ENCODE data around the gene ZNF181. TPM values are rescaled to one million over a fixed set of nuclear protein-coding genes. Genes with fewer than 3 reads are reported as not detected.
A peak's percentile ranks its signal among the peaks of the same experiment; 100 is the strongest.

ZNF181 gene
- polyA plus RNA-seq, 1 donor (not counting 4 experiments of a cell fraction or from before 2014, with no cell fraction given) = 4.0 TPM

- H3K4me3 ChIP-seq (ENCODE audit: control insufficient read depth in 2 of 3, extremely low read depth in 1 of 3, insufficient read depth in 2 of 3, low read depth in 1 of 3, low read length in 3 of 3) = peak within 1 kb of the TSS; percentile 69 to 80 (median 75)
- dilution Hi-C loops (cut with MboI; ENCODE audit: extremely low pct_ligation_motif_present, low sequenced_read_pairs) = no loop called here
- no peaks in the 10 kb centered on the region for H4K20me1 ChIP-seq (ENCODE audit: control insufficient read depth, extremely low read depth, insufficient read depth, low read length)
- H3K79me2 ChIP-seq (ENCODE audit: control insufficient read depth, insufficient read depth, low read length) = no peaks in the 10 kb centered on the region
- no peaks in the 10 kb centered on the region for H3K4me1 ChIP-seq (ENCODE audit: control insufficient read depth, extremely low read depth, insufficient read depth, low read length)
- peak within 1 kb of the TSS; percentile 53 for H3K4me2 ChIP-seq (ENCODE audit: control insufficient read depth, extremely low read depth, insufficient read depth, low read depth, low read length)
- no peaks in the 10 kb centered on the region for H3K9me3 ChIP-seq (ENCODE audit: control insufficient read depth, low read depth, low read length)
- H2AFZ ChIP-seq (ENCODE audit: control insufficient read depth, low read length) = peak within 1 kb of the TSS; percentile 91
- H3K36me3 ChIP-seq (ENCODE audit: control insufficient read depth in 2 of 2, extremely low read depth in 1 of 2, insufficient read depth in 2 of 2, low read length in 2 of 2) = no peaks in the 10 kb centered on the region
- no peak for TF ChIP-seq EZH2 (IDR thresholded peaks at IDR 0.05; ENCODE audit: low read length)
- H3K9ac ChIP-seq (ENCODE audit: control insufficient read depth, extremely low read depth, insufficient read depth, low read length) = peak within 1 kb of the TSS; percentile 69
- FAIRE-seq (peak; percentile 76), DNase-seq (ENCODE audit: low read depth, low spot score) (peak; percentile 45)
- no peaks in the 10 kb centered on the region for H3K27me3 ChIP-seq (ENCODE audit: control insufficient read depth, extremely low read depth, insufficient read depth, low read length)
- no peaks in the 10 kb centered on the region for H3K9me1 ChIP-seq (ENCODE audit: control insufficient read depth, extremely low read depth, insufficient read depth, low read length)
- peak within 1 kb of the TSS; percentile 7 for H3K27ac ChIP-seq (ENCODE audit: control insufficient read depth, insufficient read depth, low read length)
These were observed 38.9 kb downstream of the ZNF181 start, which contains the start of gene ZNF599 for GRCh38 chr19:34772697-34773554. TSS of gene ZNF599 (minus strand) at chr19:34773215. CDS start at chr19:34772841, 374 bp downstream.

GRCh38 chr19:34773555-34773864 is 39.5 kb downstream of the ZNF181 start:
- H3K4me3 ChIP-seq (ENCODE audit: control insufficient read depth in 2 of 3, extremely low read depth in 1 of 3, insufficient read depth in 2 of 3, low read depth in 1 of 3, low read length in 3 of 3) = peak overlapping the region in 2 of 3 experiments; percentile 69 to 75
- H3K27me3 ChIP-seq (ENCODE audit: control insufficient read depth, extremely low read depth, insufficient read depth, low read length) = no peaks in the 10 kb centered on the region
- H3K4me2 ChIP-seq (ENCODE audit: control insufficient read depth, extremely low read depth, insufficient read depth, low read depth, low read length) = peak overlapping the region; percentile 53
- dilution Hi-C loops (cut with MboI; ENCODE audit: extremely low pct_ligation_motif_present, low sequenced_read_pairs) = no loop called here
- H3K9ac ChIP-seq (ENCODE audit: control insufficient read depth, extremely low read depth, insufficient read depth, low read length) = no peak overlapping the region
- H2AFZ ChIP-seq (ENCODE audit: control insufficient read depth, low read length) = peak overlapping the region; percentile 91
- no peaks in the 10 kb centered on the region for H3K36me3 ChIP-seq (ENCODE audit: control insufficient read depth in 2 of 2, extremely low read depth in 1 of 2, insufficient read depth in 2 of 2, low read length in 2 of 2)
- no peak overlapping the region for H3K27ac ChIP-seq (ENCODE audit: control insufficient read depth, insufficient read depth, low read length)
- no peaks in the 10 kb centered on the region for H3K9me3 ChIP-seq (ENCODE audit: control insufficient read depth, low read depth, low read length)
- H4K20me1 ChIP-seq (ENCODE audit: control insufficient read depth, extremely low read depth, insufficient read depth, low read length) = no peaks in the 10 kb centered on the region
- H3K4me1 ChIP-seq (ENCODE audit: control insufficient read depth, extremely low read depth, insufficient read depth, low read length) = no peaks in the 10 kb centered on the region
- DNase-seq (ENCODE audit: low read depth, low spot score) (no peak), FAIRE-seq (no peak)
- no peaks in the 10 kb centered on the region for H3K79me2 ChIP-seq (ENCODE audit: control insufficient read depth, insufficient read depth, low read length)
- H3K9me1 ChIP-seq (ENCODE audit: control insufficient read depth, extremely low read depth, insufficient read depth, low read length) = no peaks in the 10 kb centered on the region
- TF ChIP-seq CTCF (optimal IDR thresholded peaks at IDR 0.05 in 1 of 3, IDR thresholded peaks at IDR 0.05 in 1 of 3, conservative IDR thresholded peaks at IDR 0.05 in 1 of 3; ENCODE audit: extremely low read depth in 1 of 3, insufficient read depth in 2 of 3, low read length in 3 of 3) = no peak
- TF ChIP-seq EZH2 (IDR thresholded peaks at IDR 0.05; ENCODE audit: low read length) = no peak

All from keratinocyte (primary cell).